WTC11 (cell line): Measurements from ENCODE around the gene RABEP1. TPM values are rescaled to one million over a fixed set of nuclear protein-coding genes. Genes with fewer than 3 reads are reported as not detected.

Experiments
- ATAC-seq: fragments of 200-7000 bp; cut with Tn5 transposase; 2 replicates; pipeline ENCODE4 v1.10.0; 2021; ENCODE audit warnings: mild to moderate bottlenecking, moderate library complexity
- CTCF ChIA-PET: fragments of 300-600 bp; sonication (Branson Sonifier 250); formaldehyde crosslinking; loops from one replicate; lab custom pipeline; 2021; ENCODE audit warnings: antibody characterized with exemption; lab: Charles Lee
- POLR2A ChIA-PET: fragments of 350-600 bp; sonication (Branson Sonifier 250); formaldehyde crosslinking; loops from one replicate; lab custom pipeline; 2021; ENCODE audit warnings: antibody characterized with exemption; lab: Charles Lee
- DNase-seq: peaks from one replicate; pipeline ENCODE4 v3.0.0; 2021; ENCODE audit warnings: low spot score
- H3K27ac Mint-ChIP-seq: 2 replicates; pipeline ENCODE4 v1.8.0; 2021; ENCODE audit warnings: mixed read lengths
- H3K27me3 Mint-ChIP-seq: 2 replicates; pipeline ENCODE4 v1.8.0; 2021; ENCODE audit warnings: low read depth, mild to moderate bottlenecking, moderate library complexity, mixed read lengths
- H3K36me3 Mint-ChIP-seq: 2 replicates; pipeline ENCODE4 v1.8.0; 2021; ENCODE audit warnings: mixed read lengths
- H3K4me1 Mint-ChIP-seq: 2 replicates; pipeline ENCODE4 v1.8.0; 2022; ENCODE audit warnings: mixed read lengths
- H3K4me3 Mint-ChIP-seq: 2 replicates; pipeline ENCODE4 v1.8.0; 2021; ENCODE audit warnings: mild to moderate bottlenecking, moderate library complexity, mixed read lengths
- H3K9me3 Mint-ChIP-seq: 2 replicates; pipeline ENCODE4 v1.8.0; 2021; ENCODE audit warnings: mixed read lengths
- CDX4 ChIP-seq: fragments of 250-450 bp; sonication (Bioruptor Pico); IDR thresholded peaks from 2 replicates; pipeline ENCODE4 v1.9.0; 2021; ENCODE audit warnings: moderate library complexity, mild to moderate bottlenecking, inconsistent platforms, borderline replicate concordance
- E2F4 ChIP-seq: sonication (generic); formaldehyde crosslinking; IDR thresholded peaks from 2 replicates; pipeline ENCODE4 v1.8.1; 2022; ENCODE audit warnings: low read depth, mild to moderate bottlenecking, moderate library complexity, missing genetic modification reagents, borderline replicate concordance
- E2F5 ChIP-seq: sonication (generic); formaldehyde crosslinking; IDR thresholded peaks from 2 replicates; pipeline ENCODE4 v1.8.1; 2022; ENCODE audit warnings: mild to moderate bottlenecking, moderate library complexity, missing genetic modification reagents
- ESRRA ChIP-seq: sonication (generic); formaldehyde crosslinking; IDR thresholded peaks from 2 replicates; pipeline ENCODE4 v1.8.1; 2022; ENCODE audit warnings: mild to moderate bottlenecking, missing genetic modification reagents, borderline replicate concordance
- FOXP1 ChIP-seq: sonication (generic); formaldehyde crosslinking; IDR thresholded peaks from 2 replicates; pipeline ENCODE4 v1.8.0; 2022; ENCODE audit warnings: missing genetic modification reagents, mild to moderate bottlenecking, moderate library complexity, borderline replicate concordance
- GABPB1 ChIP-seq: sonication (generic); formaldehyde crosslinking; IDR thresholded peaks from 2 replicates; pipeline ENCODE4 v1.8.1; 2023; ENCODE audit warnings: mild to moderate bottlenecking, missing genetic modification reagents
- KAT7 ChIP-seq: sonication (generic); formaldehyde crosslinking; IDR thresholded peaks from 2 replicates; pipeline ENCODE4 v1.8.1; 2023; ENCODE audit warnings: missing genetic modification reagents, mild to moderate bottlenecking, borderline replicate concordance
- MAX ChIP-seq: sonication (generic); formaldehyde crosslinking; IDR thresholded peaks from 2 replicates; pipeline ENCODE4 v1.8.0; 2022; ENCODE audit warnings: mild to moderate bottlenecking, missing genetic modification reagents
- NFATC4 ChIP-seq: fragments of 250-450 bp; sonication (Bioruptor Pico); IDR thresholded peaks from 2 replicates; pipeline ENCODE4 v1.9.0; 2021; ENCODE audit warnings: mild to moderate bottlenecking
- RORB ChIP-seq: fragments of 250-450 bp; sonication (Bioruptor Pico); IDR thresholded peaks from 2 replicates; pipeline ENCODE4 v1.9.0; 2021; ENCODE audit warnings: mild to moderate bottlenecking
- SOX15 ChIP-seq: fragments of 250-450 bp; sonication (Bioruptor Pico); IDR thresholded peaks from 2 replicates; pipeline ENCODE4 v1.9.0; 2021; ENCODE audit warnings: mild to moderate bottlenecking
- SP1 ChIP-seq: sonication (generic); formaldehyde crosslinking; conservative IDR thresholded peaks from 2 replicates; pipeline ENCODE4 v1.8.1; 2022; ENCODE audit warnings: missing genetic modification reagents
- TP53 ChIP-seq: sonication (generic); formaldehyde crosslinking; IDR thresholded peaks from 2 replicates; pipeline ENCODE4 v1.8.1; 2023; ENCODE audit warnings: mild to moderate bottlenecking, missing genetic modification reagents
- ZNF219 ChIP-seq: sonication (generic); formaldehyde crosslinking; IDR thresholded peaks from 2 replicates; pipeline ENCODE4 v1.8.0; 2023; ENCODE audit warnings: missing genetic modification reagents, mild to moderate bottlenecking, borderline replicate concordance
- ZNF317 ChIP-seq: sonication (generic); formaldehyde crosslinking; IDR thresholded peaks from 2 replicates; pipeline ENCODE4 v1.8.1; 2023; ENCODE audit warnings: low read depth, mild to moderate bottlenecking, moderate library complexity, missing genetic modification reagents, borderline replicate concordance
- ZNF671 ChIP-seq: fragments of 250-450 bp; sonication (Bioruptor Pico); IDR thresholded peaks from 2 replicates; pipeline ENCODE4 v1.8.0; 2021; ENCODE audit warnings: mild to moderate bottlenecking
- total RNA-seq: library from RNA; stranded (reverse); gene quantifications from 3 replicates; pipeline ENCODE4 v1.2.3, GENCODE V29; 2021
- TF ChIP-seq, protein P1 (sequence below): sonication (generic); formaldehyde crosslinking; conservative IDR thresholded peaks from 2 replicates; pipeline ENCODE4 v1.8.1; 2023; ENCODE audit warnings: mild to moderate bottlenecking, low read depth, missing genetic modification reagents, moderate library complexity
- TF ChIP-seq, protein P2 (sequence below): sonication (generic); formaldehyde crosslinking; IDR thresholded peaks from 2 replicates; pipeline ENCODE4 v1.8.1; 2023; ENCODE audit warnings: mild to moderate bottlenecking, missing genetic modification reagents
- TF ChIP-seq, protein P3 (sequence below): fragments of 250-450 bp; sonication (Bioruptor Pico); IDR thresholded peaks from 2 replicates; pipeline ENCODE4 v1.9.0; 2021; ENCODE audit warnings: mild to moderate bottlenecking
- TF ChIP-seq, protein P4 (sequence below): fragments of 250-450 bp; sonication (Bioruptor Pico); IDR thresholded peaks from 2 replicates; pipeline ENCODE4 v1.8.0; 2021; ENCODE audit warnings: mild to moderate bottlenecking

RABEP1 gene
- total RNA-seq, 1 experiment from 2014 or later, result 40.9 TPM

- Mint-ChIP-seq H3K36me3 (peaks cover 56% of the 10 kb centered on the region), H3K9me3 (no peaks in the 10 kb centered on the region), H3K4me1 (peaks cover 3% of the 10 kb centered on the region; the same call in 1 of the 2 replicates), H3K4me3 (no peak overlapping the region), H3K27me3 (no peaks in the 10 kb centered on the region), H3K27ac (peak overlapping the region; percentile 74; the same call in 1 of the 2 replicates)
- POLR2A ChIA-PET, result no interaction called here
- TF ChIP-seq GABPB1 (CRISPR knock-in tag) (no peak), ZNF219 (CRISPR knock-in tag) (no peak), FOXP1 (CRISPR knock-in tag) (no peak), SP1 (CRISPR knock-in tag) (no peak), NFATC4 (no peak), MAX (CRISPR knock-in tag) (no peak), RORB (CRISPR knock-in tag) (no peak), ZNF317 (CRISPR knock-in tag) (no peak), TP53 (CRISPR knock-in tag) (no peak), ESRRA (no peak), CDX4 (CRISPR knock-in tag) (no peak), KAT7 (no peak), SOX15 (CRISPR knock-in tag) (no peak), E2F4 (CRISPR knock-in tag) (no peak), E2F5 (CRISPR knock-in tag) (no peak), ZNF671 (CRISPR knock-in tag) (no peak)
- TF ChIP-seq, protein P1, sequence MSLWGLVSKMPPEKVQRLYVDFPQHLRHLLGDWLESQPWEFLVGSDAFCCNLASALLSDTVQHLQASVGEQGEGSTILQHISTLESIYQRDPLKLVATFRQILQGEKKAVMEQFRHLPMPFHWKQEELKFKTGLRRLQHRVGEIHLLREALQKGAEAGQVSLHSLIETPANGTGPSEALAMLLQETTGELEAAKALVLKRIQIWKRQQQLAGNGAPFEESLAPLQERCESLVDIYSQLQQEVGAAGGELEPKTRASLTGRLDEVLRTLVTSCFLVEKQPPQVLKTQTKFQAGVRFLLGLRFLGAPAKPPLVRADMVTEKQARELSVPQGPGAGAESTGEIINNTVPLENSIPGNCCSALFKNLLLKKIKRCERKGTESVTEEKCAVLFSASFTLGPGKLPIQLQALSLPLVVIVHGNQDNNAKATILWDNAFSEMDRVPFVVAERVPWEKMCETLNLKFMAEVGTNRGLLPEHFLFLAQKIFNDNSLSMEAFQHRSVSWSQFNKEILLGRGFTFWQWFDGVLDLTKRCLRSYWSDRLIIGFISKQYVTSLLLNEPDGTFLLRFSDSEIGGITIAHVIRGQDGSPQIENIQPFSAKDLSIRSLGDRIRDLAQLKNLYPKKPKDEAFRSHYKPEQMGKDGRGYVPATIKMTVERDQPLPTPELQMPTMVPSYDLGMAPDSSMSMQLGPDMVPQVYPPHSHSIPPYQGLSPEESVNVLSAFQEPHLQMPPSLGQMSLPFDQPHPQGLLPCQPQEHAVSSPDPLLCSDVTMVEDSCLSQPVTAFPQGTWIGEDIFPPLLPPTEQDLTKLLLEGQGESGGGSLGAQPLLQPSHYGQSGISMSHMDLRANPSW (CRISPR knock-in tag), result no peak
- TF ChIP-seq, protein P2, sequence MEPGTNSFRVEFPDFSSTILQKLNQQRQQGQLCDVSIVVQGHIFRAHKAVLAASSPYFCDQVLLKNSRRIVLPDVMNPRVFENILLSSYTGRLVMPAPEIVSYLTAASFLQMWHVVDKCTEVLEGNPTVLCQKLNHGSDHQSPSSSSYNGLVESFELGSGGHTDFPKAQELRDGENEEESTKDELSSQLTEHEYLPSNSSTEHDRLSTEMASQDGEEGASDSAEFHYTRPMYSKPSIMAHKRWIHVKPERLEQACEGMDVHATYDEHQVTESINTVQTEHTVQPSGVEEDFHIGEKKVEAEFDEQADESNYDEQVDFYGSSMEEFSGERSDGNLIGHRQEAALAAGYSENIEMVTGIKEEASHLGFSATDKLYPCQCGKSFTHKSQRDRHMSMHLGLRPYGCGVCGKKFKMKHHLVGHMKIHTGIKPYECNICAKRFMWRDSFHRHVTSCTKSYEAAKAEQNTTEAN (CRISPR knock-in tag), result no peak
- TF ChIP-seq, protein P3, sequence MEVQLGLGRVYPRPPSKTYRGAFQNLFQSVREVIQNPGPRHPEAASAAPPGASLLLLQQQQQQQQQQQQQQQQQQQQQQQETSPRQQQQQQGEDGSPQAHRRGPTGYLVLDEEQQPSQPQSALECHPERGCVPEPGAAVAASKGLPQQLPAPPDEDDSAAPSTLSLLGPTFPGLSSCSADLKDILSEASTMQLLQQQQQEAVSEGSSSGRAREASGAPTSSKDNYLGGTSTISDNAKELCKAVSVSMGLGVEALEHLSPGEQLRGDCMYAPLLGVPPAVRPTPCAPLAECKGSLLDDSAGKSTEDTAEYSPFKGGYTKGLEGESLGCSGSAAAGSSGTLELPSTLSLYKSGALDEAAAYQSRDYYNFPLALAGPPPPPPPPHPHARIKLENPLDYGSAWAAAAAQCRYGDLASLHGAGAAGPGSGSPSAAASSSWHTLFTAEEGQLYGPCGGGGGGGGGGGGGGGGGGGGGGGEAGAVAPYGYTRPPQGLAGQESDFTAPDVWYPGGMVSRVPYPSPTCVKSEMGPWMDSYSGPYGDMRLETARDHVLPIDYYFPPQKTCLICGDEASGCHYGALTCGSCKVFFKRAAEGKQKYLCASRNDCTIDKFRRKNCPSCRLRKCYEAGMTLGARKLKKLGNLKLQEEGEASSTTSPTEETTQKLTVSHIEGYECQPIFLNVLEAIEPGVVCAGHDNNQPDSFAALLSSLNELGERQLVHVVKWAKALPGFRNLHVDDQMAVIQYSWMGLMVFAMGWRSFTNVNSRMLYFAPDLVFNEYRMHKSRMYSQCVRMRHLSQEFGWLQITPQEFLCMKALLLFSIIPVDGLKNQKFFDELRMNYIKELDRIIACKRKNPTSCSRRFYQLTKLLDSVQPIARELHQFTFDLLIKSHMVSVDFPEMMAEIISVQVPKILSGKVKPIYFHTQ (CRISPR knock-in tag), result no peak
- TF ChIP-seq, protein P4, sequence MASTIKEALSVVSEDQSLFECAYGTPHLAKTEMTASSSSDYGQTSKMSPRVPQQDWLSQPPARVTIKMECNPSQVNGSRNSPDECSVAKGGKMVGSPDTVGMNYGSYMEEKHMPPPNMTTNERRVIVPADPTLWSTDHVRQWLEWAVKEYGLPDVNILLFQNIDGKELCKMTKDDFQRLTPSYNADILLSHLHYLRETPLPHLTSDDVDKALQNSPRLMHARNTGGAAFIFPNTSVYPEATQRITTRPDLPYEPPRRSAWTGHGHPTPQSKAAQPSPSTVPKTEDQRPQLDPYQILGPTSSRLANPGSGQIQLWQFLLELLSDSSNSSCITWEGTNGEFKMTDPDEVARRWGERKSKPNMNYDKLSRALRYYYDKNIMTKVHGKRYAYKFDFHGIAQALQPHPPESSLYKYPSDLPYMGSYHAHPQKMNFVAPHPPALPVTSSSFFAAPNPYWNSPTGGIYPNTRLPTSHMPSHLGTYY (CRISPR knock-in tag), result no peak
- DNase-seq, result no peak
- ATAC-seq, result no peak
- CTCF ChIA-PET, result interaction anchor here (0.7 kb wide), 1 partner anchor 60 kb away, joined by 3 read pairs; the partner anchor contains the start of gene C1QBP
Measured at GRCh38 chr17:5378566-5379207, 96.6 kb downstream of the RABEP1 start.
